Neuronal stem cell (in vitro differentiated cells): Measurements from ENCODE around the gene NR3C2.

ENCODE experiments used
- DNase-seq: peaks from one replicate; pipeline ENCODE4 v3.0.0-alpha.2; 2013; ENCODE audit warnings: low spot score
- H2AFZ ChIP-seq: one replicate; pipeline ENCODE4 v1.6.1; 2013; ENCODE audit warnings: mild to moderate bottlenecking, low read length, inconsistent platforms
- H2AK5ac ChIP-seq: 2 replicates; pipeline ENCODE4 v1.6.1; 2013; ENCODE audit warnings: low read depth, mild to moderate bottlenecking, inconsistent platforms, low read length, moderate library complexity, mixed read lengths
- H2BK120ac ChIP-seq: 2 replicates; pipeline ENCODE4 v1.6.1; 2013; ENCODE audit warnings: low read depth, mild to moderate bottlenecking, inconsistent platforms, low read length, moderate library complexity, mixed read lengths
- H2BK12ac ChIP-seq: one replicate; pipeline ENCODE4 v1.6.1; 2013; ENCODE audit warnings: low read length, inconsistent platforms
- H2BK15ac ChIP-seq: 2 replicates; pipeline ENCODE4 v1.6.1; 2013; ENCODE audit warnings: mild to moderate bottlenecking, low read length, inconsistent platforms, mixed read lengths
- H2BK5ac ChIP-seq: one replicate; pipeline ENCODE4 v1.6.1; 2013; ENCODE audit warnings: inconsistent platforms, mild to moderate bottlenecking, low read length, moderate library complexity
- H3K14ac ChIP-seq: one replicate; pipeline ENCODE4 v1.6.1; 2013; ENCODE audit warnings: low read length, inconsistent platforms
- H3K18ac ChIP-seq: 2 replicates; pipeline ENCODE4 v1.6.1; 2013; ENCODE audit warnings: low read length, inconsistent platforms
- H3K23ac ChIP-seq: 2 replicates; pipeline ENCODE4 v1.6.1; 2013; ENCODE audit warnings: low read depth, mild to moderate bottlenecking, mixed read lengths, low read length, inconsistent platforms; ENCODE audit not compliant: poor library complexity
- H3K27ac ChIP-seq: replicated peaks from 3 replicates; pipeline ENCODE4 v1.5.1; 2013; ENCODE audit warnings: low read length, inconsistent platforms
- H3K27me3 ChIP-seq, 3 experiments: 2 replicates each; pipeline ENCODE4 v1.6.1; 2013; ENCODE audit warnings: low read length in 3 of 3, mild to moderate bottlenecking in 2 of 3, inconsistent platforms in 1 of 3, low read depth in 1 of 3, mixed read lengths in 1 of 3, moderate library complexity in 1 of 3; ENCODE audit not compliant: control insufficient read depth in 3 of 3, insufficient read depth in 3 of 3
- H3K36me3 ChIP-seq, 2 donors: replicated peaks in 1 of 2; 2 replicates each; pipeline ENCODE4 v1.6.1; 2013; ENCODE audit warnings: low read length in 2 of 2; ENCODE audit not compliant: control insufficient read depth in 2 of 2, insufficient read depth in 2 of 2
- H3K4ac ChIP-seq: 2 replicates; pipeline ENCODE4 v1.6.1; 2013; ENCODE audit warnings: inconsistent platforms, mild to moderate bottlenecking, low read length, moderate library complexity
- H3K4me1 ChIP-seq, 2 donors: 1 replicate in 1 of 2; 2 replicates in 1 of 2; pipeline ENCODE4 v1.6.1; 2013; ENCODE audit warnings: low read length in 2 of 2, low read depth in 1 of 2; ENCODE audit not compliant: control insufficient read depth in 2 of 2, insufficient read depth in 1 of 2
- H3K4me2 ChIP-seq: one replicate; pipeline ENCODE4 v1.6.1; 2013; ENCODE audit warnings: mild to moderate bottlenecking, low read length, inconsistent platforms; ENCODE audit not compliant: insufficient read depth, poor library complexity, severe bottlenecking
- H3K4me3 ChIP-seq, 2 donors: 2 replicates each; pipeline ENCODE4 v1.5.1; 2013; ENCODE audit warnings: low read length in 2 of 2, mild to moderate bottlenecking in 2 of 2, inconsistent platforms in 1 of 2, moderate library complexity in 1 of 2
- H3K79me1 ChIP-seq: one replicate; pipeline ENCODE4 v1.6.1; 2013; ENCODE audit warnings: low read depth, mild to moderate bottlenecking, inconsistent platforms, low read length, moderate library complexity
- H3K9ac ChIP-seq: one replicate; pipeline ENCODE4 v1.6.1; 2013; ENCODE audit warnings: mild to moderate bottlenecking, low read depth, low read length, inconsistent platforms; ENCODE audit not compliant: poor library complexity
- H3K9me3 ChIP-seq, 2 donors: replicated peaks in 1 of 2; 2 replicates each; pipeline versions ENCODE3 to v1.6.1; 2013; ENCODE audit warnings: low read length in 2 of 2, mild to moderate bottlenecking in 2 of 2, inconsistent platforms in 1 of 2, low read depth in 1 of 2, mixed read lengths in 1 of 2, moderate library complexity in 1 of 2; ENCODE audit not compliant: control insufficient read depth in 2 of 2, insufficient read depth in 1 of 2
- H4K8ac ChIP-seq: one replicate; pipeline ENCODE4 v1.6.1; 2013; ENCODE audit warnings: low read depth, mild to moderate bottlenecking, inconsistent platforms, low read length, moderate library complexity
- H4K91ac ChIP-seq: one replicate; pipeline ENCODE4 v1.6.1; 2013; ENCODE audit warnings: low read length, low read depth, mild to moderate bottlenecking, inconsistent platforms; ENCODE audit not compliant: poor library complexity
- WGBS, 2 donors: extraction: QIAGEN DNeasy Blood & Tissue Kit; methylation state at CpG; one replicate each; pipeline ENCODE4 v1.1.7; 2013; ENCODE audit warnings: missing lambda C conversion rate in 2 of 2, mixed read lengths in 1 of 2; ENCODE audit not compliant: insufficient read length in 2 of 2, insufficient replicate concordance in 1 of 2; ENCODE audit errors: extremely low coverage in 2 of 2; 5-methylcytosine and 5-hydroxymethylcytosine counted together

Gene NR3C2

GRCh38 chr4:148109216-148109615 is 333.0 kb downstream of the NR3C2 start:
- no peak overlapping the region for H2BK120ac ChIP-seq
- H3K14ac ChIP-seq = no peak overlapping the region
- no peak overlapping the region for H3K23ac ChIP-seq
- H2AK5ac ChIP-seq = no peak overlapping the region
- WGBS, 2 donors = no CpG with 5 or more reads among the region's 3 CpGs
- H2BK12ac ChIP-seq = no peak overlapping the region
- no peak overlapping the region for H3K4ac ChIP-seq
- H3K36me3 ChIP-seq = no peaks in the 10 kb centered on the region
- no peaks in the 10 kb centered on the region for H3K27me3 ChIP-seq
- no peaks in the 10 kb centered on the region for H3K4me1 ChIP-seq
- no peak overlapping the region for H2BK5ac ChIP-seq
- no peak overlapping the region for H4K8ac ChIP-seq
- H3K9me3 ChIP-seq = no peaks in the 10 kb centered on the region
- no peak overlapping the region for H3K4me2 ChIP-seq
- no peak overlapping the region for H2AFZ ChIP-seq
- H3K18ac ChIP-seq = no peak overlapping the region
- H3K9ac ChIP-seq = no peak overlapping the region
- H3K4me3 ChIP-seq = no peak overlapping the region
- no peak overlapping the region for H3K27ac ChIP-seq
- no peak overlapping the region for H2BK15ac ChIP-seq
- no peaks in the 10 kb centered on the region for H3K79me1 ChIP-seq
- no peak overlapping the region for H4K91ac ChIP-seq
- DNase-seq = no peak

GRCh38 chr4:148108766-148109165 is 333.4 kb downstream of the NR3C2 start:
- H2BK120ac ChIP-seq = no peak overlapping the region
- H3K9me3 ChIP-seq = no peaks in the 10 kb centered on the region
- no peak overlapping the region for H3K4me2 ChIP-seq
- no peaks in the 10 kb centered on the region for H3K27me3 ChIP-seq
- no peak overlapping the region for H3K9ac ChIP-seq
- no peak overlapping the region for H2AK5ac ChIP-seq
- H3K18ac ChIP-seq = no peak overlapping the region
- H3K14ac ChIP-seq = no peak overlapping the region
- no peaks in the 10 kb centered on the region for H3K36me3 ChIP-seq
- H3K27ac ChIP-seq = no peak overlapping the region
- no peak overlapping the region for H3K23ac ChIP-seq
- no peak overlapping the region for H2AFZ ChIP-seq
- no CpG with 5 or more reads among the region's 7 CpGs for WGBS, 2 donors
- H3K4ac ChIP-seq = no peak overlapping the region
- no peak overlapping the region for H4K8ac ChIP-seq
- no peaks in the 10 kb centered on the region for H3K4me1 ChIP-seq
- no peak overlapping the region for H3K4me3 ChIP-seq
- H3K79me1 ChIP-seq = no peaks in the 10 kb centered on the region
- DNase-seq = no peak
- no peak overlapping the region for H2BK12ac ChIP-seq
- H2BK5ac ChIP-seq = no peak overlapping the region
- no peak overlapping the region for H2BK15ac ChIP-seq
- no peak overlapping the region for H4K91ac ChIP-seq

- WGBS, 2 donors = no CpG with 5 or more reads among the region's 7 CpGs
- H3K18ac ChIP-seq = no peak overlapping the region
- H3K4ac ChIP-seq = no peak overlapping the region
- no peak overlapping the region for H2BK120ac ChIP-seq
- H3K4me1 ChIP-seq = peaks cover 0 to 2% of the 10 kb centered on the region in 2 donors
- no peak overlapping the region for H3K9ac ChIP-seq
- no peak overlapping the region for H3K23ac ChIP-seq
- H2BK15ac ChIP-seq = no peak overlapping the region
- no peak overlapping the region for H4K91ac ChIP-seq
- no peak overlapping the region for H3K14ac ChIP-seq
- no peaks in the 10 kb centered on the region for H3K9me3 ChIP-seq
- no peak overlapping the region for H2AK5ac ChIP-seq
- H3K79me1 ChIP-seq = no peaks in the 10 kb centered on the region
- no peak overlapping the region for H3K4me2 ChIP-seq
- H2BK12ac ChIP-seq = no peak overlapping the region
- H3K27me3 ChIP-seq = no peaks in the 10 kb centered on the region
- no peak overlapping the region for H2BK5ac ChIP-seq
- H3K27ac ChIP-seq = no peak overlapping the region
- no peaks in the 10 kb centered on the region for H3K36me3 ChIP-seq
- H2AFZ ChIP-seq = no peak overlapping the region
- no peak for DNase-seq
- no peak overlapping the region for H3K4me3 ChIP-seq
- H4K8ac ChIP-seq = no peak overlapping the region
These were observed 338.4 kb downstream of the NR3C2 start for GRCh38 chr4:148103597-148104355.

- Histone ChIP-seq H2BK120ac (no peak overlapping the region), H3K79me1 (no peaks in the 10 kb centered on the region), H3K4me1 (peaks cover 0 to 2% of the 10 kb centered on the region in 2 donors), H3K9me3 (peaks cover 0 to 2% of the 10 kb centered on the region in 2 donors), H3K27me3 (no peaks in the 10 kb centered on the region), H3K4ac (no peak overlapping the region), H3K36me3 (no peaks in the 10 kb centered on the region), H3K4me3 (no peak overlapping the region), H2BK5ac (no peak overlapping the region), H3K23ac (no peak overlapping the region), H3K4me2 (no peak overlapping the region), H2AK5ac (no peak overlapping the region), H3K14ac (no peak overlapping the region), H4K8ac (no peak overlapping the region), H2BK12ac (no peak overlapping the region), H3K9ac (no peak overlapping the region), H3K18ac (no peak overlapping the region), H2AFZ (peak overlapping the region; percentile 38), H2BK15ac (no peak overlapping the region), H3K27ac (no peak overlapping the region), H4K91ac (no peak overlapping the region)
- no peak for DNase-seq
- no CpG with 5 or more reads among the region's 4 CpGs for WGBS, 2 donors
These were observed 340.4 kb downstream of the NR3C2 start for GRCh38 chr4:148101790-148102189.
